ENCODE measurements around the gene TMEM242. TPM values are rescaled to one million over a fixed set of nuclear protein-coding genes. Genes with fewer than 3 reads are reported as not detected.

Gene TMEM242
- total and polyA plus RNA-seq, 10 of the 15 experiments (the other 5 are each of a cell fraction or from before 2014, with no cell fraction given) = 2.8 to 9.8 (median 5.5) TPM

DNA sequence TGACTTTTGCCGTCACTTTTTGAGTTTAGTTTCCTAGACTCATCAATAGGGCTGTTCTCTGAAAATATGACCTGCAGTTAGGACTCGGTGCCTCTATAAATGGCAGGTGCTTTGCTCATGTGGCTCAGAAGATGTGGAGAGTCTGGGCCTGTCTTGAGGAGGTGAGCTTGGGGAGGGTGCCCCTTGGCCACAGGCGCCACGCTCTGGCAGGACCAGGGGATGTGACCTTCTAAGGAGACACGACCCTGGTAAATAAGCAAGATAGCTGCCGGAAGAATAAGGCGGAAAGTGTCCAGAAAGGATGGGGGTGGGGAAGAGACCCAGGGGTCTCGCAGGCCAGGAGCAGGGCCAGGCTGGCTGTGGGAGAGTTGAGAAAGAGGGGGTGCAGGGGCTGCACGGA, 46.6 kb downstream of the TMEM242 start:
- no peaks in the 10 kb centered on the region for H4K20me1 ChIP-seq (ENCODE audit: control insufficient read depth, insufficient read depth)
- RAD21 ChIA-PET (ENCODE audit: unreplicated experiment) = no interaction called here
- DNase-seq (ENCODE audit: low read depth, low spot score) (no peak), FAIRE-seq (no peak), ATAC-seq (no peak)
- H3K4me2 ChIP-seq (ENCODE audit: control insufficient read depth, insufficient read depth) = no peak overlapping the region
- no peak overlapping the region for H3K27ac ChIP-seq (ENCODE audit: control insufficient read depth, insufficient read depth)
- no peak overlapping the region for H3K4me3 ChIP-seq
- intact Hi-C loops (cut with micrococcal nuclease; ENCODE audit: unreplicated experiment) = loop anchor here (5.0 to 10.0 kb wide), 2 partner anchors 242 to 1949 kb away; no protein-coding TSS in a partner anchor
- in situ Hi-C loops (cut with MboI) = no loop called here
- CTCF ChIA-PET = interaction anchor here (0.9 to 1.1 kb wide), 2 partner anchors 13 to 243 kb away, joined by 3 to 4 read pairs; no protein-coding TSS in a partner anchor
- no peaks in the 10 kb centered on the region for H3K36me3 ChIP-seq (ENCODE audit: control insufficient read depth in 2 of 2, insufficient read depth in 2 of 2, low read length in 1 of 2)
- H3K4me1 ChIP-seq (ENCODE audit: control insufficient read depth, insufficient read depth, low read length) = no peaks in the 10 kb centered on the region
- POLR2A ChIA-PET = no interaction called here
- H2AFZ ChIP-seq (ENCODE audit: control insufficient read depth, low read depth, low read length) = no peak overlapping the region
- no peak overlapping the region for H3K9ac ChIP-seq (ENCODE audit: control insufficient read depth, insufficient read depth, low read length)
- WGBS (ENCODE audit: insufficient coverage, insufficient replicate concordance, low lambda C conversion rate, missing lambda C conversion rate) = 65% methylated on average over 8 of the region's 9 CpGs
- no peaks in the 10 kb centered on the region for H3K9me3 ChIP-seq (replicated peaks; ENCODE audit: control insufficient read depth, insufficient read depth, low read length)
- no TSS peak for BruUV-seq (replicated peaks)
- H3K79me2 ChIP-seq (ENCODE audit: control insufficient read depth, insufficient read depth, low read length) = no peaks in the 10 kb centered on the region
- SMC1A ChIA-PET (ENCODE audit: uncharacterized antibody, unreplicated experiment) = no interaction called here
- H3K27me3 ChIP-seq (replicated peaks in 1 of 2; ENCODE audit: control insufficient read depth in 2 of 2, insufficient read depth in 2 of 2, low read length in 1 of 2) = no peaks in the 10 kb centered on the region; a peak in 1 of 4 replicates
- no peak for TF ChIP-seq ZZZ3 (IDR thresholded peaks at IDR 0.05; ENCODE audit: control insufficient read depth, insufficient read length, low read depth)
- TF ChIP-seq, protein P1, sequence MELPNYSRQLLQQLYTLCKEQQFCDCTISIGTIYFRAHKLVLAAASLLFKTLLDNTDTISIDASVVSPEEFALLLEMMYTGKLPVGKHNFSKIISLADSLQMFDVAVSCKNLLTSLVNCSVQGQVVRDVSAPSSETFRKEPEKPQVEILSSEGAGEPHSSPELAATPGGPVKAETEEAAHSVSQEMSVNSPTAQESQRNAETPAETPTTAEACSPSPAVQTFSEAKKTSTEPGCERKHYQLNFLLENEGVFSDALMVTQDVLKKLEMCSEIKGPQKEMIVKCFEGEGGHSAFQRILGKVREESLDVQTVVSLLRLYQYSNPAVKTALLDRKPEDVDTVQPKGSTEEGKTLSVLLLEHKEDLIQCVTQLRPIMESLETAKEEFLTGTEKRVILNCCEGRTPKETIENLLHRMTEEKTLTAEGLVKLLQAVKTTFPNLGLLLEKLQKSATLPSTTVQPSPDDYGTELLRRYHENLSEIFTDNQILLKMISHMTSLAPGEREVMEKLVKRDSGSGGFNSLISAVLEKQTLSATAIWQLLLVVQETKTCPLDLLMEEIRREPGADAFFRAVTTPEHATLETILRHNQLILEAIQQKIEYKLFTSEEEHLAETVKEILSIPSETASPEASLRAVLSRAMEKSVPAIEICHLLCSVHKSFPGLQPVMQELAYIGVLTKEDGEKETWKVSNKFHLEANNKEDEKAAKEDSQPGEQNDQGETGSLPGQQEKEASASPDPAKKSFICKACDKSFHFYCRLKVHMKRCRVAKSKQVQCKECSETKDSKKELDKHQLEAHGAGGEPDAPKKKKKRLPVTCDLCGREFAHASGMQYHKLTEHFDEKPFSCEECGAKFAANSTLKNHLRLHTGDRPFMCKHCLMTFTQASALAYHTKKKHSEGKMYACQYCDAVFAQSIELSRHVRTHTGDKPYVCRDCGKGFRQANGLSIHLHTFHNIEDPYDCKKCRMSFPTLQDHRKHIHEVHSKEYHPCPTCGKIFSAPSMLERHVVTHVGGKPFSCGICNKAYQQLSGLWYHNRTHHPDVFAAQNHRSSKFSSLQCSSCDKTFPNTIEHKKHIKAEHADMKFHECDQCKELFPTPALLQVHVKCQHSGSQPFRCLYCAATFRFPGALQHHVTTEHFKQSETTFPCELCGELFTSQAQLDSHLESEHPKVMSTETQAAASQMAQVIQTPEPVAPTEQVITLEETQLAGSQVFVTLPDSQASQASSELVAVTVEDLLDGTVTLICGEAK (IDR thresholded peaks at IDR 0.05; ENCODE audit: borderline replicate concordance) = no peak
- TF ChIP-seq RFX5 (IDR thresholded peaks at IDR 0.05; ENCODE audit: low read depth, low read length) = no peak
- no peak for TF ChIP-seq KAT2A (conservative IDR thresholded peaks at IDR 0.05; ENCODE audit: control insufficient read depth, low read depth, low read length)
- TF ChIP-seq, protein P2, sequence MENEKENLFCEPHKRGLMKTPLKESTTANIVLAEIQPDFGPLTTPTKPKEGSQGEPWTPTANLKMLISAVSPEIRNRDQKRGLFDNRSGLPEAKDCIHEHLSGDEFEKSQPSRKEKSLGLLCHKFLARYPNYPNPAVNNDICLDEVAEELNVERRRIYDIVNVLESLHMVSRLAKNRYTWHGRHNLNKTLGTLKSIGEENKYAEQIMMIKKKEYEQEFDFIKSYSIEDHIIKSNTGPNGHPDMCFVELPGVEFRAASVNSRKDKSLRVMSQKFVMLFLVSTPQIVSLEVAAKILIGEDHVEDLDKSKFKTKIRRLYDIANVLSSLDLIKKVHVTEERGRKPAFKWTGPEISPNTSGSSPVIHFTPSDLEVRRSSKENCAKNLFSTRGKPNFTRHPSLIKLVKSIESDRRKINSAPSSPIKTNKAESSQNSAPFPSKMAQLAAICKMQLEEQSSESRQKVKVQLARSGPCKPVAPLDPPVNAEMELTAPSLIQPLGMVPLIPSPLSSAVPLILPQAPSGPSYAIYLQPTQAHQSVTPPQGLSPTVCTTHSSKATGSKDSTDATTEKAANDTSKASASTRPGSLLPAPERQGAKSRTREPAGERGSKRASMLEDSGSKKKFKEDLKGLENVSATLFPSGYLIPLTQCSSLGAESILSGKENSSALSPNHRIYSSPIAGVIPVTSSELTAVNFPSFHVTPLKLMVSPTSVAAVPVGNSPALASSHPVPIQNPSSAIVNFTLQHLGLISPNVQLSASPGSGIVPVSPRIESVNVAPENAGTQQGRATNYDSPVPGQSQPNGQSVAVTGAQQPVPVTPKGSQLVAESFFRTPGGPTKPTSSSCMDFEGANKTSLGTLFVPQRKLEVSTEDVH (IDR thresholded peaks at IDR 0.05; ENCODE audit: low read depth, partially characterized antibody) = no peak
- no peak for TF ChIP-seq CEBPB (IDR thresholded peaks at IDR 0.05; ENCODE audit: borderline replicate concordance in 1 of 2, low read depth in 2 of 2, low read length in 2 of 2)
- TF ChIP-seq NFYA (IDR thresholded peaks at IDR 0.05; ENCODE audit: borderline replicate concordance, low read depth, low read length) = no peak
- no peak for TF ChIP-seq NFIC (IDR thresholded peaks at IDR 0.05; ENCODE audit: low read depth, low read length)
- TF ChIP-seq, protein P3, sequence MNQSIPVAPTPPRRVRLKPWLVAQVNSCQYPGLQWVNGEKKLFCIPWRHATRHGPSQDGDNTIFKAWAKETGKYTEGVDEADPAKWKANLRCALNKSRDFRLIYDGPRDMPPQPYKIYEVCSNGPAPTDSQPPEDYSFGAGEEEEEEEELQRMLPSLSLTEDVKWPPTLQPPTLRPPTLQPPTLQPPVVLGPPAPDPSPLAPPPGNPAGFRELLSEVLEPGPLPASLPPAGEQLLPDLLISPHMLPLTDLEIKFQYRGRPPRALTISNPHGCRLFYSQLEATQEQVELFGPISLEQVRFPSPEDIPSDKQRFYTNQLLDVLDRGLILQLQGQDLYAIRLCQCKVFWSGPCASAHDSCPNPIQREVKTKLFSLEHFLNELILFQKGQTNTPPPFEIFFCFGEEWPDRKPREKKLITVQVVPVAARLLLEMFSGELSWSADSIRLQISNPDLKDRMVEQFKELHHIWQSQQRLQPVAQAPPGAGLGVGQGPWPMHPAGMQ (IDR thresholded peaks at IDR 0.05; ENCODE audit: borderline replicate concordance) = no peak
- TF ChIP-seq, protein P4, sequence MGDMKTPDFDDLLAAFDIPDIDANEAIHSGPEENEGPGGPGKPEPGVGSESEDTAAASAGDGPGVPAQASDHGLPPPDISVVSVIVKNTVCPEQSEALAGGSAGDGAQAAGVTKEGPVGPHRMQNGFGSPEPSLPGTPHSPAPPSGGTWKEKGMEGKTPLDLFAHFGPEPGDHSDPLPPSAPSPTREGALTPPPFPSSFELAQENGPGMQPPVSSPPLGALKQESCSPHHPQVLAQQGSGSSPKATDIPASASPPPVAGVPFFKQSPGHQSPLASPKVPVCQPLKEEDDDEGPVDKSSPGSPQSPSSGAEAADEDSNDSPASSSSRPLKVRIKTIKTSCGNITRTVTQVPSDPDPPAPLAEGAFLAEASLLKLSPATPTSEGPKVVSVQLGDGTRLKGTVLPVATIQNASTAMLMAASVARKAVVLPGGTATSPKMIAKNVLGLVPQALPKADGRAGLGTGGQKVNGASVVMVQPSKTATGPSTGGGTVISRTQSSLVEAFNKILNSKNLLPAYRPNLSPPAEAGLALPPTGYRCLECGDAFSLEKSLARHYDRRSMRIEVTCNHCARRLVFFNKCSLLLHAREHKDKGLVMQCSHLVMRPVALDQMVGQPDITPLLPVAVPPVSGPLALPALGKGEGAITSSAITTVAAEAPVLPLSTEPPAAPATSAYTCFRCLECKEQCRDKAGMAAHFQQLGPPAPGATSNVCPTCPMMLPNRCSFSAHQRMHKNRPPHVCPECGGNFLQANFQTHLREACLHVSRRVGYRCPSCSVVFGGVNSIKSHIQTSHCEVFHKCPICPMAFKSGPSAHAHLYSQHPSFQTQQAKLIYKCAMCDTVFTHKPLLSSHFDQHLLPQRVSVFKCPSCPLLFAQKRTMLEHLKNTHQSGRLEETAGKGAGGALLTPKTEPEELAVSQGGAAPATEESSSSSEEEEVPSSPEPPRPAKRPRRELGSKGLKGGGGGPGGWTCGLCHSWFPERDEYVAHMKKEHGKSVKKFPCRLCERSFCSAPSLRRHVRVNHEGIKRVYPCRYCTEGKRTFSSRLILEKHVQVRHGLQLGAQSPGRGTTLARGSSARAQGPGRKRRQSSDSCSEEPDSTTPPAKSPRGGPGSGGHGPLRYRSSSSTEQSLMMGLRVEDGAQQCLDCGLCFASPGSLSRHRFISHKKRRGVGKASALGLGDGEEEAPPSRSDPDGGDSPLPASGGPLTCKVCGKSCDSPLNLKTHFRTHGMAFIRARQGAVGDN (IDR thresholded peaks at IDR 0.05) = no peak
- no peak for TF ChIP-seq HCFC1 (IDR thresholded peaks at IDR 0.05; ENCODE audit: low read length)
